Femur (tissue), 1 donor: ENCODE measurements around the gene PROB1.
"Not testable (repeated sequence)": the region's sequence is repeated elsewhere in the genome, so short reads cannot be mapped to it uniquely, and the experiment has no call there.

Experiments used
- DNase-seq: peaks from one replicate; pipeline ENCODE4 v3.0.0-alpha.2; 2017

The PROB1 gene

GRCh38 chr5:139378101-139378825 lies 16.6 kb downstream of the PROB1 start:
- no peak for DNase-seq

GRCh38 chr5:139377226-139377625 lies 17.7 kb downstream of the PROB1 start:
- DNase-seq: no peak

- no peak for DNase-seq
Observed at GRCh38 chr5:139376364-139376763, 18.5 kb downstream of the PROB1 start.

GRCh38 chr5:139374909-139375308 lies 20.0 kb downstream of the PROB1 start:
- DNase-seq: no peak

GRCh38 chr5:139371482-139372435 lies 23.1 kb downstream of the PROB1 start:
- peak; percentile 36 for DNase-seq

GRCh38 chr5:139369181-139369580 lies 25.7 kb downstream of the PROB1 start:
- no peak for DNase-seq

GRCh38 chr5:139368613-139369012 lies 26.3 kb downstream of the PROB1 start:
- DNase-seq: no peak

GRCh38 chr5:139364466-139364865 lies 30.4 kb downstream of the PROB1 start:
- no peak for DNase-seq

- DNase-seq: no peak
Observed at GRCh38 chr5:139363937-139364336, 31.0 kb downstream of the PROB1 start.

GRCh38 chr5:139361835-139362429 lies 33.0 kb downstream of the PROB1 start:
- DNase-seq: no peak

GRCh38 chr5:139360384-139360783 lies 34.5 kb downstream of the PROB1 start:
- DNase-seq: no peak

GRCh38 chr5:139358064-139358463 lies 36.8 kb downstream of the PROB1 start:
- DNase-seq: no peak

GRCh38 chr5:139355900-139356299 lies 39.0 kb downstream of the PROB1 start:
- DNase-seq: not testable (repeated sequence)

GRCh38 chr5:139354186-139354585 lies 40.7 kb downstream of the PROB1 start:
- no peak for DNase-seq

GRCh38 chr5:139347863-139348262 lies 47.0 kb downstream of the PROB1 start:
- not testable (repeated sequence) for DNase-seq

GRCh38 chr5:139345442-139345841 lies 49.5 kb downstream of the PROB1 start:
- not testable (repeated sequence) for DNase-seq

GRCh38 chr5:139344177-139344576 lies 50.7 kb downstream of the PROB1 start:
- no peak for DNase-seq

GRCh38 chr5:139343476-139343875 lies 51.4 kb downstream of the PROB1 start:
- no peak for DNase-seq

- DNase-seq: no peak
Observed at GRCh38 chr5:139342423-139342723, 52.5 kb downstream of the PROB1 start.

- DNase-seq: peak; percentile 99
Observed at GRCh38 chr5:139341689-139342422, 53.0 kb downstream of the PROB1 start, which contains the start of gene PAIP2. Gene PAIP2, plus strand, starts transcription at chr5:139341854. Its CDS starts 21,931 bp downstream, at chr5:139363785.

GRCh38 chr5:139341187-139341688 lies 53.7 kb downstream of the PROB1 start:
- DNase-seq: no peak
